ENCODE data around the gene LSG1. TPM values are rescaled to one million over a fixed set of nuclear protein-coding genes. Genes with fewer than 3 reads are reported as not detected.

Gene LSG1
- total and polyA plus RNA-seq, 10 of the 15 experiments (the other 5 are each of a cell fraction or from before 2014, with no cell fraction given): 14.3 to 75.6 (median 54.4) TPM

DNA sequence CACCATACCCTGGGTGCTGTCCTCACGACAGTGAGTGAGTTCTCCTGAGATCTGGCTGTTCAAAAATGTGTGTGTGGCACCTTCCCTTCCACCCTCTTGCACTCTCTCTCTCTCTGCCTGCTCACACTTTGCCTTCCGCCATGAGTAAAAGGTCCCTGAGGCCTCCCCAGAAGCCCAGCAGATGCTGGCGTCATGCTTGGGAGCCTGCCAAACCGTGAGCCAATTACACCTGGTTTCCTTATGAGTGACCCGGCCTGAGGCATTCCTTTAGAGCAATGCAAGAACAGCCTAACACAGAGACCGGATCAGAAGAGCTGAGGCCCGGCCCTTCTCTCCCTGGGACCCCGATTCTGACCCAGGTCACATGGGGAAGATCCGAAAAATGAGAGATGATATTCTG, 54.2 kb downstream of the LSG1 start:
- Histone ChIP-seq H3K9me3 (replicated peaks; ENCODE audit: control insufficient read depth, insufficient read depth, low read length) (no peaks in the 10 kb centered on the region; the same call in 2 of the 3 replicates), H3K4me1 (ENCODE audit: control insufficient read depth, insufficient read depth, low read length) (no peaks in the 10 kb centered on the region; the same call in 1 of the 2 replicates), H3K27me3 (replicated peaks in 1 of 2; ENCODE audit: control insufficient read depth in 2 of 2, insufficient read depth in 2 of 2, low read length in 1 of 2) (no peaks in the 10 kb centered on the region), H2AFZ (ENCODE audit: control insufficient read depth, low read depth, low read length) (no peak overlapping the region), H4K20me1 (ENCODE audit: control insufficient read depth, insufficient read depth) (no peaks in the 10 kb centered on the region), H3K79me2 (ENCODE audit: control insufficient read depth, insufficient read depth, low read length) (no peaks in the 10 kb centered on the region), H3K27ac (ENCODE audit: control insufficient read depth, insufficient read depth) (no peak overlapping the region), H3K4me3 (no peak overlapping the region), H3K36me3 (ENCODE audit: control insufficient read depth in 2 of 2, insufficient read depth in 2 of 2, low read length in 1 of 2) (no peaks in the 10 kb centered on the region), H3K9ac (ENCODE audit: control insufficient read depth, insufficient read depth, low read length) (no peak overlapping the region), H3K4me2 (ENCODE audit: control insufficient read depth, insufficient read depth) (no peak overlapping the region)
- WGBS (ENCODE audit: insufficient coverage, insufficient replicate concordance, low lambda C conversion rate, missing lambda C conversion rate): 35% methylated on average over 9 of the region's 9 CpGs
- intact Hi-C loops (cut with micrococcal nuclease; ENCODE audit: unreplicated experiment) (no loop called here), in situ Hi-C loops (cut with MboI) (no loop called here)
- POLR2A ChIA-PET: no interaction called here
- FAIRE-seq (no peak), ATAC-seq (peak; percentile 95), DNase-seq (ENCODE audit: low read depth, low spot score) (no peak)
- no TSS peak for BruUV-seq (replicated peaks)
- TF ChIP-seq YY1 (IDR thresholded peaks at IDR 0.05; ENCODE audit: low read depth, low read length) (0 out of 2 replicates have a peak, but pooled peaks have one; percentile 8), PAX5 (IDR thresholded peaks at IDR 0.05; ENCODE audit: borderline replicate concordance, low read depth, low read length) (peak; percentile 28; the same call in 1 of the 2 replicates), CBX5 (IDR thresholded peaks at IDR 0.05; ENCODE audit: low read depth) (peak; percentile 47; the same call in 1 of the 2 replicates), RUNX3 (IDR thresholded peaks at IDR 0.05; ENCODE audit: low read length) (peak; percentile 58), KLF5 (IDR thresholded peaks at IDR 0.05; ENCODE audit: partially characterized antibody) (no peak), SMARCA5 (IDR thresholded peaks at IDR 0.05) (no peak), JUNB (IDR thresholded peaks at IDR 0.05) (peak; percentile 64), BHLHE40 (IDR thresholded peaks at IDR 0.05; ENCODE audit: borderline replicate concordance in 1 of 2, low read depth in 2 of 2, low read length in 1 of 2) (0 out of 4 replicates have a peak, but pooled peaks of 1 of the 2 experiments have one; percentile 19), ESRRA (IDR thresholded peaks at IDR 0.05; ENCODE audit: low read length) (no peak), CREB1 (IDR thresholded peaks at IDR 0.05; ENCODE audit: low read depth) (0 out of 2 replicates have a peak, but pooled peaks have one; percentile 36)
- TF ChIP-seq, protein P1, sequence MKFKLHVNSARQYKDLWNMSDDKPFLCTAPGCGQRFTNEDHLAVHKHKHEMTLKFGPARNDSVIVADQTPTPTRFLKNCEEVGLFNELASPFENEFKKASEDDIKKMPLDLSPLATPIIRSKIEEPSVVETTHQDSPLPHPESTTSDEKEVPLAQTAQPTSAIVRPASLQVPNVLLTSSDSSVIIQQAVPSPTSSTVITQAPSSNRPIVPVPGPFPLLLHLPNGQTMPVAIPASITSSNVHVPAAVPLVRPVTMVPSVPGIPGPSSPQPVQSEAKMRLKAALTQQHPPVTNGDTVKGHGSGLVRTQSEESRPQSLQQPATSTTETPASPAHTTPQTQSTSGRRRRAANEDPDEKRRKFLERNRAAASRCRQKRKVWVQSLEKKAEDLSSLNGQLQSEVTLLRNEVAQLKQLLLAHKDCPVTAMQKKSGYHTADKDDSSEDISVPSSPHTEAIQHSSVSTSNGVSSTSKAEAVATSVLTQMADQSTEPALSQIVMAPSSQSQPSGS (IDR thresholded peaks at IDR 0.05; ENCODE audit: low read length): peak; percentile 60; the same call in 1 of the 2 replicates
- CTCF ChIA-PET: no interaction called here
- RAD21 ChIA-PET (ENCODE audit: unreplicated experiment): no interaction called here
- SMC1A ChIA-PET (ENCODE audit: uncharacterized antibody, unreplicated experiment): no interaction called here
